ENCODE data around the gene ANGPTL2. TPM values are rescaled to one million over a fixed set of nuclear protein-coding genes. Genes with fewer than 3 reads are reported as not detected.

Gene ANGPTL2
- total and polyA plus RNA-seq, 12 donors = 3.0 to 32.6 (median 11.4) TPM

GRCh38 chr9:127083138-127083980 lies 39.1 kb downstream of the ANGPTL2 start:
- no peaks in the 10 kb centered on the region for H3K36me3 ChIP-seq (replicated peaks in 1 of 2)
- H3K27me3 ChIP-seq = no peaks in the 10 kb centered on the region
- H3K4me1 ChIP-seq (replicated peaks in 1 of 2) = no peaks in the 10 kb centered on the region
- TF ChIP-seq POLR2A (IDR thresholded peaks at IDR 0.05) (no peak), CTCF (IDR thresholded peaks at IDR 0.05) (no peak)
- WGBS, 4 donors = 91 to 95% (median 92%) methylated on average over 5 of the region's 5 CpGs
- intact Hi-C loops (cut with DNase I) = no loop called here
- H3K4me3 ChIP-seq = no peak overlapping the region
- no peaks in the 10 kb centered on the region for H3K9me3 ChIP-seq (replicated peaks in 1 of 3)
- H3K27ac ChIP-seq = no peak overlapping the region
- DNase-seq = peak in 1 of 7 donors; percentile 20

GRCh38 chr9:127081250-127082185 lies 40.9 kb downstream of the ANGPTL2 start:
- Histone ChIP-seq H3K4me3 (no peak overlapping the region), H3K9me3 (replicated peaks in 1 of 3) (no peaks in the 10 kb centered on the region), H3K36me3 (replicated peaks in 1 of 2) (no peaks in the 10 kb centered on the region), H3K27ac (no peak overlapping the region), H3K27me3 (no peaks in the 10 kb centered on the region), H3K4me1 (replicated peaks in 1 of 2) (peaks cover 0 to 4% of the 10 kb centered on the region in 2 donors)
- intact Hi-C loops (cut with DNase I) = no loop called here
- 88 to 93% (median 89%) methylated on average over 8 of the region's 8 CpGs for WGBS, 4 donors
- no peak for TF ChIP-seq POLR2A (IDR thresholded peaks at IDR 0.05)
- TF ChIP-seq CTCF (IDR thresholded peaks at IDR 0.05) = no peak
- DNase-seq = peak in 1 of 7 donors; percentile 25

- peak in 1 of 7 donors; percentile 28 for DNase-seq
- no peak overlapping the region for H3K4me3 ChIP-seq
- WGBS, 4 donors = 93 to 96% (median 95%) methylated on average over 8 of the region's 8 CpGs
- H3K36me3 ChIP-seq (replicated peaks in 1 of 2) = no peaks in the 10 kb centered on the region
- no peak overlapping the region for H3K27ac ChIP-seq
- intact Hi-C loops (cut with DNase I) = no loop called here
- TF ChIP-seq CTCF (IDR thresholded peaks at IDR 0.05) (no peak), POLR2A (IDR thresholded peaks at IDR 0.05) (no peak)
- H3K9me3 ChIP-seq (replicated peaks in 1 of 3) = no peaks in the 10 kb centered on the region
- H3K27me3 ChIP-seq = no peaks in the 10 kb centered on the region
- H3K4me1 ChIP-seq (replicated peaks in 1 of 2) = peaks cover 0 to 7% of the 10 kb centered on the region in 2 donors
Measured at GRCh38 chr9:127079446-127080140, 42.8 kb downstream of the ANGPTL2 start.
